ENCODE results near the gene NELFE. TPM values are rescaled to one million over a fixed set of nuclear protein-coding genes. Genes with fewer than 3 reads are reported as not detected.

Gene NELFE
- total and polyA plus RNA-seq, 3 donors from 2014 or later = 181 to 292 (median 219) TPM

- no peak for DNase-seq
- H3K27ac ChIP-seq = peak overlapping the region; percentile 91 to 98
- H3K9me3 ChIP-seq = no peaks in the 10 kb centered on the region
- H3K4me3 ChIP-seq = peak overlapping the region; percentile 77 to 82
- WGBS, 2 donors = 6 to 16% methylated on average over 23 to 29 of the region's 29 CpGs
- TF ChIP-seq POLR2A (IDR thresholded peaks at IDR 0.05) = no peak
- TF ChIP-seq, protein P1, sequence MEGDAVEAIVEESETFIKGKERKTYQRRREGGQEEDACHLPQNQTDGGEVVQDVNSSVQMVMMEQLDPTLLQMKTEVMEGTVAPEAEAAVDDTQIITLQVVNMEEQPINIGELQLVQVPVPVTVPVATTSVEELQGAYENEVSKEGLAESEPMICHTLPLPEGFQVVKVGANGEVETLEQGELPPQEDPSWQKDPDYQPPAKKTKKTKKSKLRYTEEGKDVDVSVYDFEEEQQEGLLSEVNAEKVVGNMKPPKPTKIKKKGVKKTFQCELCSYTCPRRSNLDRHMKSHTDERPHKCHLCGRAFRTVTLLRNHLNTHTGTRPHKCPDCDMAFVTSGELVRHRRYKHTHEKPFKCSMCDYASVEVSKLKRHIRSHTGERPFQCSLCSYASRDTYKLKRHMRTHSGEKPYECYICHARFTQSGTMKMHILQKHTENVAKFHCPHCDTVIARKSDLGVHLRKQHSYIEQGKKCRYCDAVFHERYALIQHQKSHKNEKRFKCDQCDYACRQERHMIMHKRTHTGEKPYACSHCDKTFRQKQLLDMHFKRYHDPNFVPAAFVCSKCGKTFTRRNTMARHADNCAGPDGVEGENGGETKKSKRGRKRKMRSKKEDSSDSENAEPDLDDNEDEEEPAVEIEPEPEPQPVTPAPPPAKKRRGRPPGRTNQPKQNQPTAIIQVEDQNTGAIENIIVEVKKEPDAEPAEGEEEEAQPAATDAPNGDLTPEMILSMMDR (IDR thresholded peaks at IDR 0.05) = no peak
- H3K27me3 ChIP-seq = no peaks in the 10 kb centered on the region
- intact Hi-C loops (cut with DNase I; ENCODE audit: low total_unique reads) = no loop called here
- H3K4me1 ChIP-seq = peaks cover 19% of the 10 kb centered on the region
- H3K36me3 ChIP-seq (ENCODE audit: low read depth, missing control alignments) = no peaks in the 10 kb centered on the region
These were observed 12.7 kb upstream of the NELFE start for GRCh38 chr6:31971279-31971992.

- intact Hi-C loops (cut with DNase I; ENCODE audit: low total_unique reads) = no loop called here
- no peaks in the 10 kb centered on the region for H3K36me3 ChIP-seq (ENCODE audit: low read depth, missing control alignments)
- H3K4me1 ChIP-seq = peaks cover 19% of the 10 kb centered on the region
- no peak for DNase-seq
- H3K27me3 ChIP-seq = no peaks in the 10 kb centered on the region
- WGBS, 2 donors = 34 to 65% methylated on average over 18 of the region's 18 CpGs
- peak overlapping the region; percentile 77 to 82 for H3K4me3 ChIP-seq
- H3K27ac ChIP-seq = peak overlapping the region; percentile 91 to 98
- no peak for TF ChIP-seq POLR2A (IDR thresholded peaks at IDR 0.05)
- TF ChIP-seq, protein P1 (IDR thresholded peaks at IDR 0.05) = no peak
- H3K9me3 ChIP-seq = no peaks in the 10 kb centered on the region
These were observed 12.0 kb upstream of the NELFE start for GRCh38 chr6:31970604-31971271.

DNA sequence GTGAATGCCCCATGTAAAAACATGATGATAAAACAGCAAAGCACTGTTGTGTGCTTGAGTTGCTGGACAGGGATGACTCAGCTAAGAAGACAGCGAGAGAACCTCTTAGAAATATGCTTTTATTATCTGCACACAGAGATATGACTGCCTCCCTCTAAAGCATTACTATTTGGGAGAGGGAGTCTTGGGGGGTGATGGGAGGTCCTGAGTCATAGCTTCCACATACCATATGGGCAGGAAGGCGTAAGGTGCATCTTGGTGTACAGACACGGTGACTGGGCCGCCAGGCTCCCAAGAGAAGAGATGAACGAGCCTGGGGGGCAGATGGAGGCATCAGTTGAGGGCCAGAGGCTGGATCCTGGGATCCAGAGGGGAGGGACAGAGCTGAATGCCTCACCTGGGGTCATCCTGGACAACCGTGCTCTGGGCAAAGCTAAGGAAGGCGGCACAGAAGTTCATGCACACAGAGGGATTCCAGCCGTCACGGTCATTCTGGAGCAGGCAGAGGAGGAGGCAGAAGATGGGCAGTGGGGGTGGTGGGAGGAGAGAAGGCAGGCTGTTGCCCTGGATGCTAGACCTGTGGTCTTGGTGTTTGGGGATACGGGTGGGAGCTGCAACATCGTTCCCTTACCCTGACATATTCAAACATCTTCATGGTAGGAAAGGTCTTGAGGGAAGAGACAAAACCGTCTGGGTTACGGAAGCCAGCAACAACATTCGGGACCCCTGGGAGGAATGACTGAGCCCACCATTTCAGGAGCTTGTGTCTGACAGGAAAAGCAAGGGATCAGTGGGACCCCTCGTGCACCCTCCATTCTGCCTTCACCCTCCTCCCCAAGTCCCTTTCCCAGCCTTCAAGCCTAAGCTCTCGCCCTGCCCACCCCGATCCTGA is 11.2 kb upstream of the NELFE start:
- Histone ChIP-seq H3K36me3 (ENCODE audit: low read depth, missing control alignments) (no peaks in the 10 kb centered on the region), H3K27ac (peak overlapping the region in 1 of 2 donors; percentile 98), H3K27me3 (no peaks in the 10 kb centered on the region), H3K4me1 (peaks cover 19% of the 10 kb centered on the region), H3K9me3 (no peaks in the 10 kb centered on the region), H3K4me3 (no peak overlapping the region)
- DNase-seq = no peak
- no peak for TF ChIP-seq POLR2A (IDR thresholded peaks at IDR 0.05)
- TF ChIP-seq, protein P1 (IDR thresholded peaks at IDR 0.05) = no peak
- intact Hi-C loops (cut with DNase I; ENCODE audit: low total_unique reads) = no loop called here
- WGBS, 2 donors = 72 to 73% methylated on average over 17 of the region's 17 CpGs

DNA sequence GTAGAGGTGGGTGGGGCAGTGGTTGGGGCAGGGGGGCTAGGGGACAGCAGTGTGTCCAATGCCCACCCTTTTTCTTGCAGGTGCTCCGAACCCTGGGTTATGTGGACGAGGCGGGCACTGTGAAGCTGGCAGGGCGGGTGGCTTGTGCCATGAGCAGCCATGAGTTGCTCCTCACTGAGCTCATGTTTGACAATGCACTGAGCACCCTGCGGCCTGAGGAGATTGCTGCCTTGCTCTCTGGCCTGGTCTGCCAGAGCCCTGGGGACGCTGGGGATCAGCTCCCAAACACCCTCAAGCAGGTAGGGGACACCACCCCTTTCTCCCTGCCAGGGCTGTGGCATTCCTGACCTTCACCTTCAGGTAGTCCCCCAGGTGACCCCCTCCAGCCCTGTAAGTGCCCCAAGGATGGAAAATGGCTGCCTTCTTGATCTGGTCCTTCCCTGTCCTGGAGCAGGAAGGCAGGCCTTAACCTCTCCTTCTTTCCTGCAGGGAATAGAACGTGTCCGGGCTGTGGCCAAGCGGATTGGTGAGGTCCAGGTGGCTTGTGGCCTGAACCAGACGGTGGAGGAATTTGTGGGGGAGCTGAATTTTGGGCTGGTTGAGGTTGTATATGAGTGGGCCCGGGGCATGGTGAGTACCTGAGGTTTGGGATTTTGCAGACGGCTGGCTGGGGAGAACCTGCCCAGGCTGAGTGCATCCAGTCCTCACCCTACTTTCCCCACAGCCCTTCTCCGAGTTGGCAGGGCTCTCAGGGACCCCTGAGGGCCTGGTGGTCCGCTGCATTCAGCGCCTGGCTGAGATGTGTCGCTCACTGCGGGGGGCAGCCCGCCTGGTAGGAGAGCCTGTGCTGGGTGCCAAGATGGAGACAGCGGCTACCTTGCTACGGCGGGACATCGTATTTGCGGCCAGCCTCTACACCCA is 10.3 kb upstream of the NELFE start:
- Histone ChIP-seq H3K4me3 (no peak overlapping the region), H3K27ac (no peak overlapping the region), H3K4me1 (peaks cover 19% of the 10 kb centered on the region), H3K9me3 (no peaks in the 10 kb centered on the region), H3K27me3 (no peaks in the 10 kb centered on the region), H3K36me3 (ENCODE audit: low read depth, missing control alignments) (no peaks in the 10 kb centered on the region)
- 92 to 94% methylated on average over 8 to 23 of the region's 23 CpGs for WGBS, 2 donors
- intact Hi-C loops (cut with DNase I; ENCODE audit: low total_unique reads) = no loop called here
- TF ChIP-seq, protein P1 (IDR thresholded peaks at IDR 0.05) = no peak
- TF ChIP-seq POLR2A (IDR thresholded peaks at IDR 0.05) = no peak
- no peak for DNase-seq
